ENCODE measurements around the gene DAG1.

The DAG1 gene

DNA sequence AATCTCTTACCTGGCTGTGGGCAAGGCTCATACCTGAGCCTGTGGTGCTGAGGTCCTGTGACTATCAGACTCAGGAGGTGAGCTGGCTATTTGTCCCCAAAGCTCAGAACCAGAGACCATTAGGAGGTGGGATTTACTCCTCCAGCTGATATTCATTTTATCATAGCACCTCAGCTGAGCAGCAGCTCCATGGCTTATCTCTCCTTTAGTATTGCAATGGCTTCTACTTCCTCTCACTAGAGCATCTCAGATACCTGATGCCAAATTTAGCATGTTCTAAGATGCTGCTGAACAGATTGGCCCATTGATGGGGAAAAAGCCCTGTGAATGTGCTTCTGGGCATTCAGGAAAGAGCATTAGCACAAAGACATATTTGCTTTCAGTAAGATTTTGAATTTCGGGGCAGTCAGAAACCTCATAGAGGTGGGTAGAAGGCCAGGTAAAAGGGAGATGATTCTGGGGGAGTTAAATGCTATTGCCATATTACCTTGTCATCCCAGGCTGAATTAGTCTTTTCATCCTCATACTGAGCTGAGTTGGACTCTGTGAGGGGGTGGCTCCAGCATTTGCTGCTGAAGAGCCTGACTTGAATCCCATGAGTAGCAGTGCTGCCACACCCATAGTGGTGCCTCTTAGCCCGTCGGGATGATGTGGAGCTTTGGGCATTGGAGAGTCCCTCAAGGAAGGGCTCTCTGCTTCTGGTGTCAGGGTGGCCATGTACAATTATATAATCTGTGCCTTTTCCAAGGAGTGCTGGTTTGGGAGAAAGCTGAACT is 86.6 kb downstream of the DAG1 start:
- DNase-seq, result no peak

- DNase-seq, result no peak
Observed at GRCh38 chr3:49563040-49563578, 93.0 kb downstream of the DAG1 start.

DNA sequence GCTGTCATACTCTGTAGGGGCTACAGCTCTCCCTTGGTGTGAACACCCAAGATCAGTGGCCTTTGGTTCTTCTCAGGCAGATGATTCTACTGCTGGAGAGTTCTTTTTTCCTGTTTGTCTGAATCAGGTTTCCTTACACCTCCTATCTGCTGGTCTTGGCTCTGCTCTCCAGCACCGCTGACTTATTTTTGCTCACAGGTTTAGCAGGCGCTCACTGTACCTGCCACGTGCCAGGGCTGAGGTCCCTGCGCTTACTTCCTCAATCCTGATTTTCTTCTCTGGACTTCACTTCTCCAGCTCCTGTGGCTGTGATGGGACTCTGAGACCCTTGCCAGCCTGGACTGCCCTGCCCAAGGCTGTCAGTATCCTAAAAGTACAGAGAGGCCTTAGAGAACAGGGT is 93.7 kb downstream of the DAG1 start:
- DNase-seq, result no peak

- DNase-seq, result no peak
Observed at GRCh38 chr3:49566312-49566711, 96.2 kb downstream of the DAG1 start.

- no peak for DNase-seq
Observed at GRCh38 chr3:49567406-49567805, 97.3 kb downstream of the DAG1 start.

DNA sequence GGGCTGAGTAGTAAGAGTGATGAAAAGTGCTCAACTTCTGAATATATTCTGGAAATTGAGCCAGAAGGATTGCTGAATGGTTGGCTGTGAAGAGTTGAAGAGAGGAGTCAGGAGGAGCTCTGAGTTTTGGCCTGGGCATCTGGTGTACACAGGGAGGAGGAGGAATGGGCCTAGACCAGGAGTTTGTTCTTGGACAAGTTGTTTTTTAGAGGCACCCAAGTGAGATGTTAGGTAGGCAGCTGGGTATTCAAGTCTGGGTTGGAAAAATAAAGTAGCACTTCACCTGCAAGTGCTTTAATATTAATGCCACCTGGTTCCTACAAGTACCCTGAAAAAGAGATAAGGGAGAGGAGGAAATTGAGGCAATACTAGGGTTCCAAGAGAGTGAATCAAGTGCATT is 98.9 kb downstream of the DAG1 start:
- DNase-seq, result no peak

DNA sequence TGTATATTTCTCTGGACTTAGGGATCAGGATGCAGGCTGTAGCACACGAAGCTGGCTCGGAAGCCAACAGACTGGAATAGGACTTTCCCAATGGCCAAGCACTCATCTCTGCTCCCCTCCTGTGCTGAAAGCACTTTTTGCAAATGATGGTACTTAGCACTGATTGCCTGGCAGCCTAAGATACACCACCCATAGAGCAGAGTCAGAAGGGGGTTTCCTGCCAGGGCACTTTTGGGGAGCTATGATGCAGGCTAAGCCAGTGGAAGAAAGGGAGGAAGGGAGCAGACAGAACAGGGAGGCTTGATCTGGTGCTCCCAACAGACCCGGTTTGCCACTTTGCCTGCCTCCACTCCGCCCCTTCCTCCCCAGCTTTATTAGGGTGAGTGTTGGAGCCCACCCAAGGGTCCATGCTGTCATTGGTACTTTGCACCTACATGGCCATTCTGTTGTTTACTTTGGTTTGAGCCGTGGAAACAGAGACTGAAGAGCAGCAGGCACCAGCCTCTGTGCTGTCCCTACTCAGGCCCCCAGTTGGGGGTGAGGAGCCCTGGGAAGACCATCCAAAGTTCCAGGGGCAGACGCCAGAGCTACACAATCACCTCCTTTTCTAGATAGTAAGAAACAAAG is 100.1 kb downstream of the DAG1 start:
- no peak for DNase-seq

DNA sequence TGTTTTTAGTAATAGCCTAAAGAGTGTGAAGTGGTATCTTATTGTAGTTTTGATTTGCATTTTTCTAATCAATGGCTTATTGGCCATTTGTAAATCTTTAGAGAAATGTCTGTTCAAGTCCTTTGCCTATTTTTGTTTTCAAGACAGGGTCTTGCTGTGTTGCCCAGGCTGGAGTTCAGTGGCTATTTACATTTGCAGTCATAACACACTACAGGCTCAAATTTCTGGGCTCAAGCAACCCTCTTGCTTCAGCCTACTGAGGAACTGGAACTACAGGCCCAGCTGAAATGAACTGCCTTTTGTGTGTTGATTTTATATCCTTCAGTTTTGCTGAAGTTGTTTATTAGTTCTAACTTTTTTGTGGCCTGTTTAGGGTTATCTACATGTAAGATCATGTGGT is 112.1 kb downstream of the DAG1 start:
- no peak for DNase-seq

All from activated CD4-positive, alpha-beta T cell treated with anti-CD3 and anti-CD28 coated beads, Interleukin-10, Interleukin-2, amounts not matched to agents 100 ng/mL and 50 ng/mL, durations not matched to agents 16 hours and 8 hours (primary cell).